GM12801 (cell line): Measurements from ENCODE around the gene PLIN3.

Experiments used
- CTCF ChIP-seq: IDR thresholded peaks from one replicate; pipeline ENCODE4 v1.5.1; 2011; ENCODE audit warnings: control low read depth; ENCODE audit not compliant: insufficient read length; ENCODE audit errors: extremely low read depth

The PLIN3 gene

GRCh38 chr19:4867534-4868285 lies at the start of gene PLIN3:
PLIN3 (minus strand) TSS chr19:4867667; CDS start chr19:4861394, 6,273 bp downstream.
- no peak for TF ChIP-seq CTCF

- TF ChIP-seq CTCF: no peak
Observed at GRCh38 chr19:4916292-4917082, 49.0 kb upstream of the PLIN3 start.

- TF ChIP-seq CTCF: no peak
Observed at GRCh38 chr19:4914736-4915501, 47.5 kb upstream of the PLIN3 start.

- no peak for TF ChIP-seq CTCF
Observed at GRCh38 chr19:4913996-4914735, 46.7 kb upstream of the PLIN3 start.

GRCh38 chr19:4911786-4912672 lies 44.6 kb upstream of the PLIN3 start:
- no peak for TF ChIP-seq CTCF

GRCh38 chr19:4911314-4911713 lies 43.8 kb upstream of the PLIN3 start:
- no peak for TF ChIP-seq CTCF
